Endothelial cell of umbilical vein (primary cell): ENCODE measurements around the gene IGFBPL1. TPM values are rescaled to one million over a fixed set of nuclear protein-coding genes. Genes with fewer than 3 reads are reported as not detected.

Experiments used
- BruUV-seq: library from RNA; stranded (reverse); fragments of 400-500 nt; replicated peaks from 2 replicates; lab custom pipeline; 2021; lab: Mats Ljungman, UMichigan
- CTCF ChIA-PET: fragments of 300-600, 350-600 bp; sonication (Branson Sonifier 250); formaldehyde crosslinking; loops from one replicate; lab custom pipeline; 2021; ENCODE audit warnings: antibody characterized with exemption, inconsistent platforms; lab: Charles Lee
- POLR2A ChIA-PET: fragments of 300-600, 350-600 bp; sonication (Branson Sonifier 250); formaldehyde crosslinking; loops from one replicate; lab custom pipeline; 2021; ENCODE audit warnings: antibody characterized with exemption, inconsistent platforms; lab: Charles Lee
- DNase-seq: peaks from one replicate; pipeline ENCODE4 v3.0.0-alpha.2; 2011; ENCODE audit warnings: low read depth, low spot score
- FAIRE-seq: peaks from 2 replicates; lab custom pipeline; 2011; peaks lifted over from hg19 to GRCh38; lab: Jason Lieb, UNC
- H2AFZ ChIP-seq: 2 replicates; pipeline ENCODE4 v1.6.0; 2012; ENCODE audit warnings: low read depth, low read length, control low read depth, inconsistent platforms
- H3K27ac ChIP-seq: 2 replicates; pipeline ENCODE4 v1.5.1; 2011; ENCODE audit warnings: low read depth, mild to moderate bottlenecking, control low read depth, low read length, moderate library complexity; ENCODE audit not compliant: insufficient read depth
- H3K27me3 ChIP-seq, 2 experiments: 2 replicates each; pipeline versions ENCODE4 v1.6.0 to v1.6.1; 2011; ENCODE audit warnings: low read length in 2 of 2, mixed read lengths in 1 of 2; ENCODE audit not compliant: control insufficient read depth in 2 of 2, insufficient read depth in 2 of 2
- H3K36me3 ChIP-seq, 2 experiments: 2 replicates in 1 of 2; 3 replicates in 1 of 2; pipeline ENCODE4 v1.5.1; 2011; ENCODE audit warnings: low read length in 2 of 2, mild to moderate bottlenecking in 1 of 2, moderate library complexity in 1 of 2; ENCODE audit not compliant: control insufficient read depth in 2 of 2, insufficient read depth in 2 of 2; ENCODE audit errors: extremely low read depth in 1 of 2
- H3K4me1 ChIP-seq: 3 replicates; pipeline ENCODE4 v1.5.1; 2011; ENCODE audit warnings: mild to moderate bottlenecking, low read length; ENCODE audit not compliant: control insufficient read depth, insufficient read depth; ENCODE audit errors: extremely low read depth
- H3K4me2 ChIP-seq: 2 replicates; pipeline ENCODE4 v1.6.1; 2011; ENCODE audit warnings: low read length, control low read depth, mixed read lengths; ENCODE audit not compliant: insufficient read depth
- H3K4me3 ChIP-seq, 3 experiments: fragments of 200-600 bp in 1 of 3; sonication (generic), shearing (Covaris generic) in 1 of 3; replicated peaks in 1 of 3; 2 replicates each; pipeline ENCODE4 v1.5.1; 2011 to 2016; ENCODE audit warnings: control low read depth in 3 of 3, low read length in 3 of 3, mild to moderate bottlenecking in 2 of 3, inconsistent platforms in 1 of 3, low read depth in 1 of 3, moderate library complexity in 1 of 3; ENCODE audit not compliant: insufficient read depth in 1 of 3
- H3K79me2 ChIP-seq: 2 replicates; pipeline ENCODE4 v1.6.0; 2012; ENCODE audit warnings: low read length, inconsistent platforms; ENCODE audit not compliant: control insufficient read depth, insufficient read depth
- H3K9ac ChIP-seq: replicated peaks from 2 replicates; pipeline ENCODE3; 2011; ENCODE audit warnings: low read length, control low read depth; ENCODE audit not compliant: insufficient read depth; ENCODE audit errors: extremely low read depth
- H3K9me1 ChIP-seq: replicated peaks from 3 replicates; pipeline ENCODE4 v1.6.0; 2011; ENCODE audit warnings: mild to moderate bottlenecking, low read length; ENCODE audit not compliant: control insufficient read depth, insufficient read depth; ENCODE audit errors: extremely low read depth
- H3K9me3 ChIP-seq: replicated peaks from 2 replicates; pipeline ENCODE4 v1.5.1; 2012; ENCODE audit warnings: low read length, inconsistent platforms; ENCODE audit not compliant: control insufficient read depth, insufficient read depth
- H4K20me1 ChIP-seq: replicated peaks from 2 replicates; pipeline ENCODE3; 2011; ENCODE audit warnings: mild to moderate bottlenecking, low read length; ENCODE audit not compliant: control insufficient read depth, insufficient read depth; ENCODE audit errors: extremely low read depth
- EZH2 ChIP-seq: IDR thresholded peaks from 2 replicates; pipeline ENCODE4 v1.6.1; 2012; ENCODE audit warnings: borderline replicate concordance, low read depth, mild to moderate bottlenecking, moderate library complexity, low read length, inconsistent platforms; ENCODE audit not compliant: severe bottlenecking
- GATA2 ChIP-seq: IDR thresholded peaks from 2 replicates; pipeline ENCODE4 v1.7.0; 2011; ENCODE audit warnings: low read depth, mild to moderate bottlenecking, moderate library complexity, mixed read lengths, low read length; ENCODE audit not compliant: insufficient read length, insufficient read depth
- JUN ChIP-seq: IDR thresholded peaks from 2 replicates; pipeline ENCODE4 v1.6.1; 2011; ENCODE audit warnings: borderline replicate concordance, low read depth; ENCODE audit not compliant: insufficient read length, insufficient read depth
- MYC ChIP-seq: IDR thresholded peaks from one replicate; pipeline ENCODE4 v1.6.1; 2011; ENCODE audit warnings: mild to moderate bottlenecking, low read depth, low read length
- POLR2AphosphoS5 ChIP-seq: IDR thresholded peaks from 2 replicates; pipeline ENCODE4 v1.6.1; 2012; ENCODE audit warnings: low read depth, mild to moderate bottlenecking, control low read depth, low read length, moderate library complexity; ENCODE audit not compliant: insufficient read depth
- dilution Hi-C: fragments of 300-500 bp; cut with MboI; formaldehyde crosslinking; loops from one replicate; pipeline ENCODE4 v1.15.0; 2019; ENCODE audit warnings: low sequenced_read_pairs; ENCODE audit not compliant: extremely low pct_ligation_motif_present
- intact Hi-C: fragments of 100-400 bp; cut with micrococcal nuclease; formaldehyde crosslinking; loops from one replicate; pipeline ENCODE4 v1.10.0; 2022
- polyA plus RNA-seq, 4 experiments: library from polyadenylated mRNA; depleted of rRNA in 3 of 4; stranded (reverse) in 3 of 4; unstranded in 1 of 4; fragments of >200 nt; gene quantifications; 2 replicates each; pipeline versions ENCODE4 v1.2.1 to v1.2.3, GENCODE V29; 2011 to 2012; ENCODE audit warnings: missing spikeins in 1 of 4
- total RNA-seq: library from RNA; stranded (reverse); gene quantifications from 2 replicates; pipeline ENCODE4 v1.2.3, GENCODE V29; 2021
- TF ChIP-seq, protein P1 (sequence below), 2 donors: IDR thresholded peaks; 1 replicate in 1 of 2; 2 replicates in 1 of 2; pipeline ENCODE4 v1.5.1; 2011; ENCODE audit warnings: low read length in 2 of 2, mild to moderate bottlenecking in 2 of 2, moderate library complexity in 2 of 2, control low read depth in 1 of 2, inconsistent platforms in 1 of 2, low read depth in 1 of 2; ENCODE audit not compliant: insufficient read depth in 1 of 2; ENCODE audit errors: extremely low read depth in 1 of 2

The IGFBPL1 gene
- total and polyA plus RNA-seq, 2 donors (not counting 3 experiments of a cell fraction or from before 2014, with no cell fraction given) = not detected

DNA sequence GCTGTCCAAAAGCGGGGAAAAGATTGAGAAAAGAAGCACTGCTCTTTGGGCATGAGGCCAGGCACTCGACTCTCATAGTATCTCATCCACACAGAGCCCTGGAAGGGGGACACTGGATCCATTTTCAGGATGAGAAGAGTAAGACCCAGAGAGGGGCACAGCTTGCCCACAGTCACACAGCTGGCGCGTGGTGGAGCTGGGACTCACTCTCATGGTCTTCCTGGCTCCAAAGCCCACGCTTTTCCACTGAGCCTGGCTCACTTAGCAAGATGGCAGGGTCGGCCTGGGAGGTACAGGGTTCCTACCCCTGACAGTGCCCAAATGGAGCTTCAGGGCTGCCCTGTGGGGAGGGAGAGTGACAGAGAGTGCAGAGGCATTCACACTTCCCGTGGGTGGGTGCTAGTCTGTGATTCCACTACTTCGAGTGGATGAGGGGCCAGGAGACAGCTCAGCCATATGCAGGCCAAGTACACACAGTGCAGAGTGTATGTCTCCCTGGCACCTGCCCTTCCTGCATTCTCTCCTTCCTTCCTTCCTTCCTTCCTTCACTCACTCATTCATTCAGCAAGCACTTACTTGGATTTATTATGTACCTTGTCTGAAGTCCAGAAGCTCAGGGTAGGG lies 18.3 kb upstream of the IGFBPL1 start:
- CTCF ChIA-PET = no interaction called here

More for the DNA sequence above, 18.3 kb upstream of the IGFBPL1 start:
- Histone ChIP-seq H3K9ac (no peak overlapping the region), H3K4me1 (peaks cover 9% of the 10 kb centered on the region), H3K4me3 (no peak overlapping the region), H3K9me1 (no peaks in the 10 kb centered on the region), H4K20me1 (no peaks in the 10 kb centered on the region), H3K36me3 (no peaks in the 10 kb centered on the region), H3K27ac (no peak overlapping the region), H3K4me2 (no peak overlapping the region), H3K9me3 (no peaks in the 10 kb centered on the region), H2AFZ (no peak overlapping the region), H3K79me2 (no peaks in the 10 kb centered on the region), H3K27me3 (no peaks in the 10 kb centered on the region)
- dilution Hi-C loops (no loop called here), intact Hi-C loops (no loop called here)
- POLR2A ChIA-PET = no interaction called here
- no peak for FAIRE-seq
- BruUV-seq = no TSS peak
- TF ChIP-seq, protein P1, sequence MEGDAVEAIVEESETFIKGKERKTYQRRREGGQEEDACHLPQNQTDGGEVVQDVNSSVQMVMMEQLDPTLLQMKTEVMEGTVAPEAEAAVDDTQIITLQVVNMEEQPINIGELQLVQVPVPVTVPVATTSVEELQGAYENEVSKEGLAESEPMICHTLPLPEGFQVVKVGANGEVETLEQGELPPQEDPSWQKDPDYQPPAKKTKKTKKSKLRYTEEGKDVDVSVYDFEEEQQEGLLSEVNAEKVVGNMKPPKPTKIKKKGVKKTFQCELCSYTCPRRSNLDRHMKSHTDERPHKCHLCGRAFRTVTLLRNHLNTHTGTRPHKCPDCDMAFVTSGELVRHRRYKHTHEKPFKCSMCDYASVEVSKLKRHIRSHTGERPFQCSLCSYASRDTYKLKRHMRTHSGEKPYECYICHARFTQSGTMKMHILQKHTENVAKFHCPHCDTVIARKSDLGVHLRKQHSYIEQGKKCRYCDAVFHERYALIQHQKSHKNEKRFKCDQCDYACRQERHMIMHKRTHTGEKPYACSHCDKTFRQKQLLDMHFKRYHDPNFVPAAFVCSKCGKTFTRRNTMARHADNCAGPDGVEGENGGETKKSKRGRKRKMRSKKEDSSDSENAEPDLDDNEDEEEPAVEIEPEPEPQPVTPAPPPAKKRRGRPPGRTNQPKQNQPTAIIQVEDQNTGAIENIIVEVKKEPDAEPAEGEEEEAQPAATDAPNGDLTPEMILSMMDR (IDR thresholded peaks at IDR 0.05; ENCODE audit: extremely low read depth in 1 of 2, insufficient read depth in 1 of 2, low read depth in 1 of 2, low read length in 2 of 2) = no peak
- TF ChIP-seq EZH2 (no peak), MYC (no peak), POLR2AphosphoS5 (no peak), GATA2 (no peak), JUN (no peak)
- peak; percentile 17 for DNase-seq
